Caco-2 (cell line): ENCODE measurements around the gene CTNND2. TPM values are rescaled to one million over a fixed set of nuclear protein-coding genes. Genes with fewer than 3 reads are reported as not detected.

Experiments used
- BruUV-seq: library from RNA; stranded (reverse); fragments of 400-500 nt; replicated peaks from 2 replicates; lab custom pipeline; 2021; lab: Mats Ljungman, UMichigan
- CTCF ChIA-PET: fragments of 300-600 bp; sonication (Branson Sonifier 250); formaldehyde crosslinking; loops from one replicate; lab custom pipeline; 2022; ENCODE audit warnings: antibody characterized with exemption; lab: Charles Lee
- POLR2A ChIA-PET: fragments of 300-600 bp; sonication (Branson Sonifier 250); formaldehyde crosslinking; loops from one replicate; lab custom pipeline; 2022; ENCODE audit warnings: antibody characterized with exemption; lab: Charles Lee
- DNase-seq, 2 experiments: peaks; one replicate each; pipeline versions ENCODE4 v3.0.0 to v3.0.0-alpha.2; 2020 to 2022
- H3K27me3 ChIP-seq: replicated peaks from 2 replicates; pipeline ENCODE4 v1.6.0; 2011; ENCODE audit warnings: low read length; ENCODE audit not compliant: control insufficient read depth, insufficient read depth
- H3K36me3 ChIP-seq: 2 replicates; pipeline ENCODE4 v1.5.1; 2011; ENCODE audit warnings: low read length; ENCODE audit not compliant: control insufficient read depth, insufficient read depth
- H3K4me1 ChIP-seq: fragments of 250-450 bp; sonication (Bioruptor Pico); 2 replicates; pipeline ENCODE4 v1.5.1; 2020; ENCODE audit warnings: mild to moderate bottlenecking
- H3K4me3 ChIP-seq: 2 replicates; pipeline ENCODE4 v1.5.1; 2011; ENCODE audit warnings: low read depth, mild to moderate bottlenecking, control low read depth, low read length
- H3K9me3 ChIP-seq: fragments of 250-450 bp; sonication (Bioruptor Pico); 2 replicates; pipeline ENCODE4 v1.5.1; 2020; ENCODE audit warnings: mild to moderate bottlenecking, moderate library complexity
- H3K27ac Mint-ChIP-seq: one replicate; pipeline ENCODE4 v1.8.0; 2022; ENCODE audit warnings: mixed read lengths; ENCODE audit not compliant: unreplicated experiment
- H3K27me3 Mint-ChIP-seq: one replicate; pipeline ENCODE4 v1.8.0; 2022; ENCODE audit warnings: mixed read lengths; ENCODE audit not compliant: insufficient read depth, unreplicated experiment
- H3K36me3 Mint-ChIP-seq: one replicate; pipeline ENCODE4 v1.8.0; 2022; ENCODE audit warnings: mild to moderate bottlenecking, mixed read lengths; ENCODE audit not compliant: insufficient read depth, unreplicated experiment
- H3K4me1 Mint-ChIP-seq: one replicate; pipeline ENCODE4 v1.8.0; 2022; ENCODE audit warnings: low read depth, mixed read lengths; ENCODE audit not compliant: unreplicated experiment
- H3K4me3 Mint-ChIP-seq: one replicate; pipeline ENCODE4 v1.8.0; 2022; ENCODE audit warnings: mild to moderate bottlenecking, moderate library complexity, mixed read lengths; ENCODE audit not compliant: unreplicated experiment
- H3K9me3 Mint-ChIP-seq: one replicate; pipeline ENCODE4 v1.8.0; 2022; ENCODE audit warnings: mixed read lengths; ENCODE audit not compliant: unreplicated experiment
- CTCF ChIP-seq, 2 experiments: fragments of 200-600 bp in 1 of 2; IDR thresholded peaks; 1 replicate in 1 of 2; 2 replicates in 1 of 2; pipeline versions ENCODE4 v1.5.1 to v1.8.0; 2011 to 2022; ENCODE audit warnings: antibody characterized with exemption in 1 of 2, control low read depth in 1 of 2, inconsistent platforms in 1 of 2, low read depth in 1 of 2, low read length in 1 of 2, mild to moderate bottlenecking in 1 of 2, moderate library complexity in 1 of 2; ENCODE audit not compliant: insufficient read depth in 1 of 2, severe bottlenecking in 1 of 2, unreplicated experiment in 1 of 2
- intact Hi-C: fragments of 100-400 bp; cut with micrococcal nuclease; formaldehyde crosslinking; loops from one replicate; pipeline ENCODE4 v1.10.0; 2022; ENCODE audit not compliant: unreplicated experiment
- total RNA-seq: library from RNA; stranded (reverse); gene quantifications from 2 replicates; pipeline ENCODE4 v1.2.3, GENCODE V29; 2022

CTNND2 gene
- total RNA-seq, 1 experiment from 2014 or later: 0.32 TPM

- no peak for TF ChIP-seq CTCF (IDR thresholded peaks at IDR 0.05; ENCODE audit: insufficient read depth in 1 of 2, low read depth in 1 of 2, low read length in 1 of 2, severe bottlenecking in 1 of 2, unreplicated experiment in 1 of 2)
- no peak overlapping the region for H3K27ac Mint-ChIP-seq
- BruUV-seq: no TSS peak
- CTCF ChIA-PET: no interaction called here
- no peaks in the 10 kb centered on the region for H3K36me3 Mint-ChIP-seq
- no peaks in the 10 kb centered on the region for H3K9me3 ChIP-seq
- no peak overlapping the region for H3K4me3 Mint-ChIP-seq
- H3K27me3 Mint-ChIP-seq: peaks cover 7% of the 10 kb centered on the region
- no peak for DNase-seq
- H3K27me3 ChIP-seq: no peaks in the 10 kb centered on the region
- POLR2A ChIA-PET: no interaction called here
- H3K4me1 Mint-ChIP-seq: no peaks in the 10 kb centered on the region
- H3K9me3 Mint-ChIP-seq: peaks cover 1% of the 10 kb centered on the region
- intact Hi-C loops: no loop called here
- H3K4me1 ChIP-seq: no peaks in the 10 kb centered on the region
- no peaks in the 10 kb centered on the region for H3K36me3 ChIP-seq
- H3K4me3 ChIP-seq: no peak overlapping the region
Observed at GRCh38 chr5:10935536-10935935, 968.7 kb downstream of the CTNND2 start.

GRCh38 chr5:10934783-10935355 is 969.4 kb downstream of the CTNND2 start:
- Mint-ChIP-seq H3K27ac (no peak overlapping the region), H3K9me3 (peaks cover 8% of the 10 kb centered on the region), H3K4me1 (no peaks in the 10 kb centered on the region), H3K36me3 (no peaks in the 10 kb centered on the region), H3K27me3 (peaks cover 7% of the 10 kb centered on the region), H3K4me3 (no peak overlapping the region)
- POLR2A ChIA-PET: no interaction called here
- intact Hi-C loops: no loop called here
- Histone ChIP-seq H3K36me3 (no peaks in the 10 kb centered on the region), H3K27me3 (no peaks in the 10 kb centered on the region), H3K4me3 (no peak overlapping the region), H3K9me3 (no peaks in the 10 kb centered on the region), H3K4me1 (no peaks in the 10 kb centered on the region)
- DNase-seq: no peak
- no TSS peak for BruUV-seq
- CTCF ChIA-PET: no interaction called here
- no peak for TF ChIP-seq CTCF (IDR thresholded peaks at IDR 0.05; ENCODE audit: insufficient read depth in 1 of 2, low read depth in 1 of 2, low read length in 1 of 2, severe bottlenecking in 1 of 2, unreplicated experiment in 1 of 2)

- ChIA-PET POLR2A (no interaction called here), CTCF (no interaction called here)
- no peak for TF ChIP-seq CTCF (IDR thresholded peaks at IDR 0.05; ENCODE audit: insufficient read depth in 1 of 2, low read depth in 1 of 2, low read length in 1 of 2, severe bottlenecking in 1 of 2, unreplicated experiment in 1 of 2)
- Mint-ChIP-seq H3K27ac (no peak overlapping the region), H3K4me3 (no peak overlapping the region), H3K4me1 (no peaks in the 10 kb centered on the region), H3K27me3 (peaks cover 10% of the 10 kb centered on the region), H3K9me3 (peaks cover 18% of the 10 kb centered on the region), H3K36me3 (no peaks in the 10 kb centered on the region)
- Histone ChIP-seq H3K4me1 (no peaks in the 10 kb centered on the region), H3K36me3 (no peaks in the 10 kb centered on the region), H3K4me3 (no peak overlapping the region), H3K27me3 (no peaks in the 10 kb centered on the region), H3K9me3 (no peaks in the 10 kb centered on the region)
- intact Hi-C loops: no loop called here
- DNase-seq: no peak
- BruUV-seq: no TSS peak
Observed at GRCh38 chr5:10933121-10933520, 971.1 kb downstream of the CTNND2 start.
